Left colon (tissue), 2 donors: Measurements from ENCODE around the gene BEND7. TPM values are rescaled to one million over a fixed set of nuclear protein-coding genes. Genes with fewer than 3 reads are reported as not detected.

Experiments
- ATAC-seq: fragments of 200-7000 bp; cut with Tn5 transposase; one replicate; pipeline ENCODE4 v1.9.1; 2020; ENCODE audit warnings: mild to moderate bottlenecking, moderate library complexity
- DNase-seq, 2 donors: peaks; one replicate each; pipeline ENCODE4 v3.0.0-alpha.2; 2020
- intact Hi-C, 2 donors: fragments of 100-400 bp; cut with DNase I in 1 of 2; cut with micrococcal nuclease in 1 of 2; formaldehyde crosslinking; loops; one replicate each; pipeline versions ENCODE4 v1.11.2 to v1.14.0; 2022; cut with DNase I, micrococcal nuclease
- total RNA-seq, 2 donors: library from RNA; stranded (reverse); fragmentation: NEBNext Ultra II Directional; extraction: Animal tissue kit (Norgen Biotek cat#: 25700); gene quantifications; one replicate each; pipeline ENCODE4 v1.2.1, GENCODE V29; 2021
- donor health status: DM: no; HTN: no; CAD: no.
- donor health status: DM: yes; HTN: yes; CAD: no.

Gene BEND7
- total RNA-seq, 2 donors from 2014 or later, result 23.7 to 33.2 TPM

GRCh38 chr10:13491747-13492360 is 37.0 kb downstream of the BEND7 start:
- no peak for ATAC-seq
- intact Hi-C loops, result no loop called here

DNA sequence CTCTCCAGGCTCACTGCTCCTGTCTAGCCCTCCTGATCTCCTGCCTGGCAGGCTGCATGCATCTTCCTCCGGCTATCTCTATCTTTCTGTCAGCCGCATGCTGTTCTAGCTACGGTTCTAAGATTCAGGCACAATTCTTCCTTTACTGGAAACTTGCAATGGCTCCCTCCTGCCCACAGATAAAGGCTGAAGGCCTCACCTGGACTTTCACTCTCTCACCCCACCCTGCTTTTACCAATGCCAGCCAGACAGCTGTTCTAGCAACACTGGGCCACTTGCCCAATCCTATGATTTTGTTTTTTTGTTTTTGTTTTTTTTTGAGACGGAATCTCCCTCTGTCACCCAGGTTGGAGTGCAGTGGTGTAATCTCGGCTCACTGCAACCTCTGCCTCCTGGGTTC is 38.3 kb downstream of the BEND7 start:
- no peak for DNase-seq
- no peak for ATAC-seq
- intact Hi-C loops, result no loop called here

More at GRCh38 chr10:13491747-13492360, 37.0 kb downstream of the BEND7 start:
- DNase-seq, result no peak

DNA sequence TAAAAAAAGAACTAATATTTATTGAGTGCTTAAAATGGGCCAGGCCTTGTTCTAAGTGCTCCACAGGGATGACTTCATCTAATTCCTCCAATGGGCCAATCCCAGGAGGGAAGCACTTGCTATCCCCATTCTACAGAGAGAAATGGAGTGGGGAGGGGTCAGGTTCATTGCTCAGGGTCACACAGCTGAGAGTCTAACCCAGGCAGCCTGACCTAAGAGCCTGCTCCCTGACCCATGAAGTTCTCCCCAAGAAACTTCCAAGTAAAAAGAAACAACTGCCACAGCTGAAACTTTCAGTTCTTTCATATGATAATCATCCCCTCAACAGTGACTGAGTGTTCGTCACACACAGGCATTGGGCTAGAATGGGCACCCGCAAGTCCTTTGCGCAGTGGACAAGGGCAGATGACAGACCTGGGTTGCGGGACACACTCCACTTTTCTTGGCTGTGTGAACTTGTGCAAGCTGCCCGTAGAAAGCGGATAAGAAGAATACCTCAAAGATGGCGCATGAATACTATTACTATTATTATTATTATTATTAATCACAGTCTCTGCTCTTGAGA is 39.7 kb downstream of the BEND7 start:
- DNase-seq, result no peak
- ATAC-seq, result no peak
- intact Hi-C loops, result no loop called here

DNA sequence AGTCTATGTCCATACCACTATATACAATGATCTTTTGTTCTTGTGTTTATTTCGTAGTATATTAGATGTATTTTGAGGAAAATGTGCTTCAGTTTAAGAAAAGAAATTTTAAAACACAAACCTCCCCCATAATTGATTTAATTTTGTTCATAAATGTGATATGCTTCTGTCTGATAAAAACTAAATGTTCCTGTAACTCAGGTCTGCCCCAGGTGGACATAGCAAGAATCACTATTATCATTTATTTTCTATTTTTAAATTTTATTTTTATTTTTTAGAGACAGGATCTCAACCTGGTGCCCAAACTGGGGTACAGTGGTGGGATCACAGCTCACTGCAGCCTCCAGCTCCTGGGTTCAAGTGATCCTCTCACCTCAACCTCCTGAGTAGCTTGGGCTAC is 43.2 kb downstream of the BEND7 start:
- intact Hi-C loops, result no loop called here
- no peak for ATAC-seq
- DNase-seq, result no peak

- intact Hi-C loops, result no loop called here
- DNase-seq, result no peak
- peak; percentile 57 for ATAC-seq
Measured at GRCh38 chr10:13483951-13484350, 44.9 kb downstream of the BEND7 start.

GRCh38 chr10:13483073-13483472 is 45.7 kb downstream of the BEND7 start:
- intact Hi-C loops, result no loop called here
- ATAC-seq (no peak), DNase-seq (no peak)

DNA sequence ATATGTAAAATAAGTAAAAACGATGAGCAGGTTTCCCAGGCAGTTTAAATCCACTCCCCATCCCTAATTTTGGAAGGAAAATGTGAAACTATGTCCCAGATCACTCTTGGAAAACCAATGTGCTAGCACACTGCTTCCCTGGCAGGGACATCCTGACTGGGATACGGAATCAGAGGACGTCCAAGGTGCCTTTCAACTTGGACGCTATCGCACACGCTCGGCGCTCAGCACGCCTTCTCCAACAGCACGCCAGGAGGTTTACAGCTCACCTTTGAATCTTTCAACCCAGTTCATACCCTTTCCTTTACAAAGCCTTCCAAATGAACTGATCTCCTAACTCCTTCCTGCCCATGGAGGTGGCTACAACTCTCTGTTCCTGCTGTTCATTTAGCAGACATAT is 47.1 kb downstream of the BEND7 start:
- intact Hi-C loops, result no loop called here
- DNase-seq, result no peak
- ATAC-seq, result no peak

DNA sequence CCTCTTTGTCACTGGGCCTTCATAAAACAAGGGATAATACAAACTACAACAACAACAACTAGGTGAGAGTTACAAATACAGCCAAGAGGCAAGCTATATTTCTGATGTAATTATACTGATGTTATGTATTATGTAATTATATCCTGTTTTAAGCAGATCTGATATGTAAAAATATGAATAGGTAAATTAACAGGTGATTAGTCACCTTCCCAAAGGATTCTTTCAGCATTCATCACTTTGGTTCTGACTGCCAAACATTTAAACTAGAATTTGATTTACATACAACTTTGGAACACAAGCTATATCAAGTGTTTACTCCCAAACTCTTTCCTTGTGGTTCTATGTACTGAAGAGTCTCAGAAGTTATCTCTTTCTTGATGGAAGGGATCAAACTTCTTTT is 53.7 kb downstream of the BEND7 start:
- no peak for DNase-seq
- no peak for ATAC-seq
- intact Hi-C loops, result no loop called here

GRCh38 chr10:13473986-13474385 is 54.8 kb downstream of the BEND7 start:
- no peak for DNase-seq
- no peak for ATAC-seq
- intact Hi-C loops, result no loop called here

DNA sequence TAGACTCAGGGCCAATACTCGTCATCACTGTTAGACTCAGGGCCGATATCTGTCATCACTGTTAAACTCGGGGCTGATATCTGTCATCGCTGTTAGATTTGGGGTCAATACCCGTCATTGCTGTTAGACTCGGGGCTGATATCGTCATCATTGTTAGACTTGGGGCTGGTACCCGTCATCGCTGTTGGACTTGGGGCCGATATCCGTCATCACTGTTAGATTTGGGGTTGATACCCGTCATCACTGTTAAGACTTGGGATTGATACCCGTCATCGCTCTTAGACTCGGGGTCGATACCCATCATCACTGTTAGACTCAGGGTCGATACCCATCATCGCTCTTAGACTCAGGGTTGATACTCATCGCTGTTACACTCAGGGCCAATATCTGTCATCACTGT is 56.5 kb downstream of the BEND7 start:
- intact Hi-C loops, result no loop called here
- ATAC-seq, result no peak
- no peak for DNase-seq

DNA sequence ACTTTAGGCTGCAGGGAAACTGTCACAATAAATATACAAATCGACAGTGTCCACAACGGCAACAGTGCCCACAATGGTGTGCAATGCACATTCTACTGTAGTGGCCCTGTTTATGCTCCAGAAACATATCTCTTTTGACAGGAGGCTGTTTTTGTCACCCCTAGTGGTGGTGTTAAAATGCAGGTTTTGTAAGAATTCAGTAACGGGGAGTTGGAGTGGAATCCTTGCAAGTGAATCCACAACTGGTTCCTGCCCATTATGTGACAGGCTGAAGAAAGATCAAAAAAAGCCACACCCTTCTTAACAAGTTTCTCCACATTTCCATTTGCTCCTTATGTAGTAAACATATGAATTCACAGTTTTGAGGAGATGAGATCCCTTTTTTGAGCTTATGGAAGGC is 58.5 kb downstream of the BEND7 start:
- ATAC-seq (no peak), DNase-seq (no peak)
- intact Hi-C loops, result no loop called here

GRCh38 chr10:13462551-13462950 is 66.3 kb downstream of the BEND7 start:
- no peak for DNase-seq
- intact Hi-C loops, result no loop called here
- no peak for ATAC-seq

DNA sequence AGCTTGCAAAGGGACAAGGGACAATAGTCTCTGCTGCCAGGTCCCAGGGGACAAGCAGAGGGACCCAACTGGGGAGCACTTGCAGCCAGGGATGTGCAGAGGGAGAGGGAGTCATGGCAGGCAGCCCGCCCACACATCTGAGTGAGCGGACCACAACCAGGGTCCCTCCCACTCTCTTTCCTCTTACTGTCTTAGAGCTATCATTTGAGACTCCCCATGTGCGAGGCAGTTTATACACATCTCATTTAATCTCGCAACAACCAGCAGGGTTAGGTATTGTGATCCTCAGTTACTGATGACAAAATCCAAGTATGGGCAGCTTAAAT is 70.2 kb downstream of the BEND7 start:
- ATAC-seq, result no peak
- DNase-seq, result no peak
- intact Hi-C loops, result no loop called here

DNA sequence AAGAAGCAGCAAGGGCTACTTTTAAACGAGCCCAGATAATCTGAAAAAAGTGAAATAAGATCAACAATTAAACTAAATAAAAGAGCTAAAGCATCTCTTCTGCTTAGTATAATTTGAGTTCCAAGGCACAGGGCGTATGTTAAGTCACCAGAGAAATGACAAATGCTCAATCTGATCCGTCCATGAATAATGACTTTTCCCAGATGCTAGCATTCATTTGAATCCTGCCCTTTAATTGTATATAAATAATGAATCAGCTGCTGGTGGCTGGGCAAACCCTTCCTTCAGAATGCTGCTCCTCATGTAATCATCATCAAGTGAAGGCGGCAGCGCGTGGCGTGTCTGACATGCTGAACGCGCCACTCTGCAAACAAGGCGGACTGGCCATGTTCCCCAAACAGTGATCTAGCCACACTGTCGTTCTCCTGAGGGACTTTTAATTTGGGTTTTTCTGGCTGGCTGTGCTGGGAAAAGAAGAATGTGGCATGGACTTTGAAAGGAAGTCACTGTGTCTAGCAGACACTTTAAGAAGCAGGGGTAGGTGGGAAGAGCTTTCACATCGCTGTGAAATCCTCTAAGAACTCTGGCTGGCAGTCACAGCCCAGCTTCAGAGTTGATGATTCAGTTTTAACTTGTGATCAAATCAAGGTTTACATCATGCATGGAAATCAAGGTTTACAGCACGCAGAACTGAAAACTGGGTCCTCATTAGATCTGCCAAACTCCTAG is 70.7 kb downstream of the BEND7 start:
- DNase-seq (no peak), ATAC-seq (no peak)
- intact Hi-C loops, result no loop called here

DNA sequence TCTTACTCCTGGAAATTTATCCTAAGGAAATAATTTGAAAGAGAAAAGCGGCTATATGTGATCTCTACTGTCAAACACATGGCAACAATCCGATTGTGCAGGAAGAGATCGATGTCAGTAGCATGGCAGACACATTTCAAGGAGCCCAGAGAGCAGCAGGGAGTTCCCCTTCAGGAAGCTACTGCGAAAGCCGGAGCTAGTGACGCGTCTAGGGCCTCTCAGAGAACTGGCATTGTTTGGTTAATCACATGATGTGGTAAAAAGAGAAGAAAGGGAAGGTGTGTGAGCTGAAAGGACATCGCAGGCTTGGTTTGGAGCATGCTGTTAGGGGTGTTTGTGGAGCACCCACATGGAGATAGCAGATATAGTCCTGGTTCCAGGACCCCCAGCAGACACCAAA is 74.9 kb downstream of the BEND7 start:
- ATAC-seq (no peak), DNase-seq (no peak)
- intact Hi-C loops, result no loop called here

DNA sequence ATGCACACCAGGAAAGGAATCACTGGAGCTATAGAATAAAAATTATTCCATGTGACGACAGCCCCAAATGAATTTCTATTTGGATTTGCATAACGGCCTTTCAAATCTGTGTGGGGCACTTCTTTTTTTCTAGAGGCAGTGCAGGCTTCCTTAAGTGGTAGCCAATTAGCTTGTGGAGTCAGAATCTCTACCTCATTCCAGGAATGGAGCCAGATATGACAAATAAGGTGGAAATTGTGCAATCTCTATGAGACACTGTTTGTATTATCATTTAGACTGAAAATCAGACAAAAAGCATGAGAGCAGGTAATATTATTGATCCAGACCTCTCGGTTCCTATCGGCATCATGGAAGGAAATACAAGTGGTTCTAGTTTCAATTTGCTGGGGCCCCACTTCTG is 78.7 kb downstream of the BEND7 start:
- intact Hi-C loops, result no loop called here
- ATAC-seq (no peak), DNase-seq (no peak)

DNA sequence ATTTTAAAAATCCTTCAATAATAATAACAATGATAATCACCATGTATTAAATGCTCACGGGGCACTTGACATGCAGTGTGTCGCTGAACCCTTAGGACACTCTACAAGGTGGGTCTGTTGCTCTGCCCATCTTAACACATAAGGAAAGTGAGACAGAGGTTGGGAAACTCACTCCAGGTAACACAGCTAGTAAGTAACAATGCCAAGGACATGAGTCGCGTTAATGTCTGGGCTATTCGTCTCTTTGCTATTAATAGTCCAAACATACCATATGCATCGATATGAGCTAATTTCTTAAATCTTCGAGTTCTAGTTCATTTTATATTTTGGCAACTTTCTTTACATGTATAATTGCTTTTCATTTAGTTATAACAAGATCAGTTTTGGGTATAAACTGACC is 79.5 kb downstream of the BEND7 start:
- intact Hi-C loops, result no loop called here
- no peak for DNase-seq
- ATAC-seq, result no peak

GRCh38 chr10:13448216-13448615 is 80.6 kb downstream of the BEND7 start:
- intact Hi-C loops, result no loop called here
- DNase-seq (no peak), ATAC-seq (no peak)

DNA sequence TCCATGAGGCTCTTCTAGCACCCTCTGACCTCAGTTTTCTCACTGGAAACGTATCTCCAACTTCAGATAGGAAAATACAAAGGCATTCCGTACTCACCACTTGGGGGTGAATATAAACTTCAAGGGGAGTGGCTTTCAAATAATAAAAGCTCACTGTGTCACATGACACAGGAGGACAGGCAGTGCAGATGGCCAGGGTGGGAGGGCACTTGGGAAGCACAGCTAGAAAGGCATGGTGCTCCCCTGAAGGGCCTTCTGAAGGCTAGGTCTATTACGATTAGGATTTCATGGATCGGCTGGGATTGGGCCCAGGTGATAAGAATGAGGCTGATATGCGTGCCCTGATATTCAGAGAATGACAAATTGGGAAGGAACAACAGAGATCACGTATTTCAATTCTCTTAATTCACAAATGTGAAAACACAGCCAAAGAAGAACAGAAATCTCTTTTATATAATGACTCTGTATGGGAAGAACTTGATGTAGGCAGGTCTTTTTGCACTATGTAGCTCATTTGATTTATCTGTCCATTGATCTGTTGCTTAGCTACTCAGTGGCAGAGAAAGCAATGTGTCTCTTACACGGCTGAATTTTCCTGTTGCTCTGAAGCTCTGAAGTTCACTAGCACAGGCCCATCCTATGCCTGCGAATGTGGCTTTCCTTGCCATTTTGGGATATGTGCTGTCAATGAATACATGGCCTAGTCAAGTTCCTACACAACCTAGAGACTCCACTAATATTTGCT is 83.0 kb downstream of the BEND7 start:
- intact Hi-C loops, result no loop called here
- ATAC-seq (no peak), DNase-seq (no peak)

- ATAC-seq (no peak), DNase-seq (no peak)
- intact Hi-C loops, result loop anchor here in 1 of 2 donors (5.0 kb wide), 1 partner anchor 69 kb away; no protein-coding TSS in a partner anchor
Measured at GRCh38 chr10:13441476-13441875, 87.3 kb downstream of the BEND7 start.
